ENCODE results near the gene FYB1.

Gene FYB1

GRCh38 chr5:39194466-39195136, 24.8 kb downstream of the FYB1 start:
- DNase-seq (ENCODE audit: low read depth in 1 of 2, low spot score in 1 of 2) = peak in 1 of 2 experiments; percentile 60
- peak overlapping the region; percentile 4; the same call in 1 of the 2 replicates for H3K27ac ChIP-seq (replicated peaks)
- no peaks in the 10 kb centered on the region for H3K27me3 ChIP-seq (ENCODE audit: insufficient read depth, poor library complexity, severe bottlenecking)
- no peak overlapping the region for H3K4me3 ChIP-seq (replicated peaks; ENCODE audit: insufficient read depth, low read length)
- TF ChIP-seq POLR2AphosphoS5 (IDR thresholded peaks at IDR 0.05; ENCODE audit: low read depth) (no peak), SPI1 (IDR thresholded peaks at IDR 0.05; ENCODE audit: borderline replicate concordance, low read depth) (no peak), GABPA (IDR thresholded peaks at IDR 0.05; ENCODE audit: low read depth) (no peak)
- TF ChIP-seq, protein P1, sequence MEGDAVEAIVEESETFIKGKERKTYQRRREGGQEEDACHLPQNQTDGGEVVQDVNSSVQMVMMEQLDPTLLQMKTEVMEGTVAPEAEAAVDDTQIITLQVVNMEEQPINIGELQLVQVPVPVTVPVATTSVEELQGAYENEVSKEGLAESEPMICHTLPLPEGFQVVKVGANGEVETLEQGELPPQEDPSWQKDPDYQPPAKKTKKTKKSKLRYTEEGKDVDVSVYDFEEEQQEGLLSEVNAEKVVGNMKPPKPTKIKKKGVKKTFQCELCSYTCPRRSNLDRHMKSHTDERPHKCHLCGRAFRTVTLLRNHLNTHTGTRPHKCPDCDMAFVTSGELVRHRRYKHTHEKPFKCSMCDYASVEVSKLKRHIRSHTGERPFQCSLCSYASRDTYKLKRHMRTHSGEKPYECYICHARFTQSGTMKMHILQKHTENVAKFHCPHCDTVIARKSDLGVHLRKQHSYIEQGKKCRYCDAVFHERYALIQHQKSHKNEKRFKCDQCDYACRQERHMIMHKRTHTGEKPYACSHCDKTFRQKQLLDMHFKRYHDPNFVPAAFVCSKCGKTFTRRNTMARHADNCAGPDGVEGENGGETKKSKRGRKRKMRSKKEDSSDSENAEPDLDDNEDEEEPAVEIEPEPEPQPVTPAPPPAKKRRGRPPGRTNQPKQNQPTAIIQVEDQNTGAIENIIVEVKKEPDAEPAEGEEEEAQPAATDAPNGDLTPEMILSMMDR (IDR thresholded peaks at IDR 0.05; ENCODE audit: insufficient read depth, low read length) = no peak
- TF ChIP-seq, protein P2, sequence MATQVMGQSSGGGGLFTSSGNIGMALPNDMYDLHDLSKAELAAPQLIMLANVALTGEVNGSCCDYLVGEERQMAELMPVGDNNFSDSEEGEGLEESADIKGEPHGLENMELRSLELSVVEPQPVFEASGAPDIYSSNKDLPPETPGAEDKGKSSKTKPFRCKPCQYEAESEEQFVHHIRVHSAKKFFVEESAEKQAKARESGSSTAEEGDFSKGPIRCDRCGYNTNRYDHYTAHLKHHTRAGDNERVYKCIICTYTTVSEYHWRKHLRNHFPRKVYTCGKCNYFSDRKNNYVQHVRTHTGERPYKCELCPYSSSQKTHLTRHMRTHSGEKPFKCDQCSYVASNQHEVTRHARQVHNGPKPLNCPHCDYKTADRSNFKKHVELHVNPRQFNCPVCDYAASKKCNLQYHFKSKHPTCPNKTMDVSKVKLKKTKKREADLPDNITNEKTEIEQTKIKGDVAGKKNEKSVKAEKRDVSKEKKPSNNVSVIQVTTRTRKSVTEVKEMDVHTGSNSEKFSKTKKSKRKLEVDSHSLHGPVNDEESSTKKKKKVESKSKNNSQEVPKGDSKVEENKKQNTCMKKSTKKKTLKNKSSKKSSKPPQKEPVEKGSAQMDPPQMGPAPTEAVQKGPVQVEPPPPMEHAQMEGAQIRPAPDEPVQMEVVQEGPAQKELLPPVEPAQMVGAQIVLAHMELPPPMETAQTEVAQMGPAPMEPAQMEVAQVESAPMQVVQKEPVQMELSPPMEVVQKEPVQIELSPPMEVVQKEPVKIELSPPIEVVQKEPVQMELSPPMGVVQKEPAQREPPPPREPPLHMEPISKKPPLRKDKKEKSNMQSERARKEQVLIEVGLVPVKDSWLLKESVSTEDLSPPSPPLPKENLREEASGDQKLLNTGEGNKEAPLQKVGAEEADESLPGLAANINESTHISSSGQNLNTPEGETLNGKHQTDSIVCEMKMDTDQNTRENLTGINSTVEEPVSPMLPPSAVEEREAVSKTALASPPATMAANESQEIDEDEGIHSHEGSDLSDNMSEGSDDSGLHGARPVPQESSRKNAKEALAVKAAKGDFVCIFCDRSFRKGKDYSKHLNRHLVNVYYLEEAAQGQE (IDR thresholded peaks at IDR 0.05; ENCODE audit: insufficient replicate concordance, low read depth) = no peak

GRCh38 chr5:39193553-39194465, 25.6 kb downstream of the FYB1 start:
- no peak for DNase-seq (ENCODE audit: low read depth in 1 of 2, low spot score in 1 of 2)
- Histone ChIP-seq H3K27ac (replicated peaks) (no peak overlapping the region), H3K4me3 (replicated peaks; ENCODE audit: insufficient read depth, low read length) (no peak overlapping the region), H3K27me3 (ENCODE audit: insufficient read depth, poor library complexity, severe bottlenecking) (no peaks in the 10 kb centered on the region)
- TF ChIP-seq GABPA (IDR thresholded peaks at IDR 0.05; ENCODE audit: low read depth) = no peak
- TF ChIP-seq, protein P2 (IDR thresholded peaks at IDR 0.05; ENCODE audit: insufficient replicate concordance, low read depth) = no peak
- TF ChIP-seq, protein P1 (IDR thresholded peaks at IDR 0.05; ENCODE audit: insufficient read depth, low read length) = no peak
- no peak for TF ChIP-seq POLR2AphosphoS5 (IDR thresholded peaks at IDR 0.05; ENCODE audit: low read depth)
- TF ChIP-seq SPI1 (IDR thresholded peaks at IDR 0.05; ENCODE audit: borderline replicate concordance, low read depth) = no peak

DNA sequence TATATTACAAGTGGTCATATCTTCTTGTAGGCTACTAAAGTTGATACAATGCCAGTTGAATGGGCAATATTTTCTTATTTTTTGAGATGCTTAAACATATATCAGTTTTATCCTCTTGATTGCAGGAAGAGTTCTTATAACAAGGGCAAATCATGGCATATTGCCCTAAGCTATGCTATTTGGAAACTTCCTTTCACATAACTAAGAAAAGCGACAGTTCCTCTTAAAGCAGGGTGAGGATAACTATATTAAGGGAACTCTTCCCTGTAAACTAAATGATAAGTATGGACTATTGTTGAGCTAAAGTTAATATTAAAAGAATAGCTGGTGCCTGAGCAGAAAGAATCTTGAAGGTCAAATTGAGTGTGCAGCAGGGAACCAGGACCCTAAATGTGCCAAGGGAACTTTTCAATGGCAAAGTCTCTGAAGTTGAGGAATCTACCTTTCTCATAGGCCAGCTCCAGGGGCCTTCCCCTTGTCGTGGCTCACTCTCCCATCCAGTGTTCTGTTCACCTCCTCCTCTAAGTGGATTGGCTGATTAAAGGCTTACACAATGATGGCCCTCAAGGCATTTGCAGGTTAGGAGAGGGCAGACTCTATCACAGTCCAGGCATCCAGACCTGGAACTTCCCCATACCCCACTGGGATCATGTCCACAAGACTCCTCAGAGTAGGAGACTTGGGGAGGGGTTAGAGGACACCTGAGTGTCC, 26.8 kb downstream of the FYB1 start:
- Histone ChIP-seq H3K27me3 (ENCODE audit: insufficient read depth, poor library complexity, severe bottlenecking) (no peaks in the 10 kb centered on the region), H3K4me3 (replicated peaks; ENCODE audit: insufficient read depth, low read length) (no peak overlapping the region), H3K27ac (replicated peaks) (no peak overlapping the region)
- DNase-seq (ENCODE audit: low read depth in 1 of 2, low spot score in 1 of 2) = no peak
- TF ChIP-seq, protein P2 (IDR thresholded peaks at IDR 0.05; ENCODE audit: insufficient replicate concordance, low read depth) = no peak
- TF ChIP-seq POLR2AphosphoS5 (IDR thresholded peaks at IDR 0.05; ENCODE audit: low read depth) = no peak
- peak; percentile 79 for TF ChIP-seq SPI1 (IDR thresholded peaks at IDR 0.05; ENCODE audit: borderline replicate concordance, low read depth)

Data from HL-60 (cell line).